ENCODE measurements around the gene C1QTNF8. TPM values are rescaled to one million over a fixed set of nuclear protein-coding genes. Genes with fewer than 3 reads are reported as not detected.
A peak's percentile ranks its signal among the peaks of the same experiment; 100 is the strongest.

Gene C1QTNF8
- total RNA-seq, 6 donors from 2014 or later: 0.30 TPM; not detected in 5

GRCh38 chr16:1067629-1068028, 28.4 kb downstream of the C1QTNF8 start:
- ATAC-seq (ENCODE audit: low FRiP score in 2 of 2) (no peak), DNase-seq (no peak)
- Histone ChIP-seq H3K36me3 (no peaks in the 10 kb centered on the region), H3K27ac (no peak overlapping the region), H3K4me3 (no peak overlapping the region), H3K4me1 (peaks cover 0 to 12% (median 0%) of the 10 kb centered on the region in 4 donors), H3K27me3 (peaks cover 0 to 45% (median 14%) of the 10 kb centered on the region in 4 donors), H3K9me3 (no peaks in the 10 kb centered on the region)
- WGBS, 2 donors: 58 to 64% methylated on average over 10 to 15 of the region's 15 CpGs
- TF ChIP-seq, protein P1, sequence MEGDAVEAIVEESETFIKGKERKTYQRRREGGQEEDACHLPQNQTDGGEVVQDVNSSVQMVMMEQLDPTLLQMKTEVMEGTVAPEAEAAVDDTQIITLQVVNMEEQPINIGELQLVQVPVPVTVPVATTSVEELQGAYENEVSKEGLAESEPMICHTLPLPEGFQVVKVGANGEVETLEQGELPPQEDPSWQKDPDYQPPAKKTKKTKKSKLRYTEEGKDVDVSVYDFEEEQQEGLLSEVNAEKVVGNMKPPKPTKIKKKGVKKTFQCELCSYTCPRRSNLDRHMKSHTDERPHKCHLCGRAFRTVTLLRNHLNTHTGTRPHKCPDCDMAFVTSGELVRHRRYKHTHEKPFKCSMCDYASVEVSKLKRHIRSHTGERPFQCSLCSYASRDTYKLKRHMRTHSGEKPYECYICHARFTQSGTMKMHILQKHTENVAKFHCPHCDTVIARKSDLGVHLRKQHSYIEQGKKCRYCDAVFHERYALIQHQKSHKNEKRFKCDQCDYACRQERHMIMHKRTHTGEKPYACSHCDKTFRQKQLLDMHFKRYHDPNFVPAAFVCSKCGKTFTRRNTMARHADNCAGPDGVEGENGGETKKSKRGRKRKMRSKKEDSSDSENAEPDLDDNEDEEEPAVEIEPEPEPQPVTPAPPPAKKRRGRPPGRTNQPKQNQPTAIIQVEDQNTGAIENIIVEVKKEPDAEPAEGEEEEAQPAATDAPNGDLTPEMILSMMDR (IDR thresholded peaks at IDR 0.05): no peak
- TF ChIP-seq EP300 (IDR thresholded peaks at IDR 0.05) (no peak), POLR2A (IDR thresholded peaks at IDR 0.05) (no peak), POLR2AphosphoS5 (IDR thresholded peaks at IDR 0.05) (no peak)

- no peak for DNase-seq
- Histone ChIP-seq H3K27me3 (peaks cover 0 to 35% (median 10%) of the 10 kb centered on the region in 4 donors), H3K4me1 (peaks cover 0 to 5% (median 0%) of the 10 kb centered on the region in 4 donors), H3K9me3 (no peaks in the 10 kb centered on the region), H3K36me3 (no peaks in the 10 kb centered on the region), H3K27ac (no peak overlapping the region), H3K4me3 (no peak overlapping the region)
- TF ChIP-seq, protein P1 (IDR thresholded peaks at IDR 0.05): no peak
- TF ChIP-seq POLR2A (IDR thresholded peaks at IDR 0.05) (no peak), EP300 (IDR thresholded peaks at IDR 0.05) (no peak), POLR2AphosphoS5 (IDR thresholded peaks at IDR 0.05) (no peak)
- WGBS, 2 donors: 62 to 68% methylated on average over 12 to 23 of the region's 24 CpGs
- ATAC-seq (ENCODE audit: low FRiP score in 2 of 2): no peak
These were observed 29.4 kb downstream of the C1QTNF8 start for GRCh38 chr16:1066584-1067172.

DNA sequence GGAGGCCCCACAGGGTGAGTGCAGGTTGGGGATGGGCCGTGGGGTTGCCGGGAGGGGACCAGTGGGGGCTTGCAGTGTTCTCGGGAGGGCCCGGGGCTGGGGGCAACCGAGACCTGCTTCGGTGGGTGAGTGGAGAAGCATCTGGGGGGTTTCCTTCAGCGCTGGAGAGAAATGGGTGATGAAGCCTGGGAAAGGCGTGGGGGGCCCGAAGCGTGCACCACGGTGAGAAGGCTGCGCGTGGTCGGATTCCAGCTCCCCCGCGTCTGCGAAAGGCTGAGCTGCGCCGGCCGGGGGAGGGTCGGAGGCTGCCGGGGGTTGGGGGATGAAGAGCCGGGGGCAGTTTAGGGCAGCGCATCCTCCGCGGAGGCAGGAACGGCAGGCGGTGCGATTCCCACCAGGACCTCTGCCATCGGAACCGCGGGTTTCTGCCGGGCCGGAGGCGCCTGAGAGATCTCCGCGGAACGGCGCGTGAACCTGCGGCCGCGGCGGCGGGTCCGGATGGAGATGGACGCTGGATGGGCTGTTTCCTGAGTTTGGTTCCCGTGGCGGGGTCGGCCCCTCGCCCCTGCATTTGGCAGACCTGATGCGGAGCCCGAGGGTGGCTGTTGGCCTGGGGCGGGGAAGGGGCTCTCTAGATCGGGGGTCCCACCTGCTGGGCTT, 30.4 kb downstream of the C1QTNF8 start:
- no peak for ATAC-seq (ENCODE audit: low FRiP score in 2 of 2)
- H3K27ac ChIP-seq: no peak overlapping the region
- DNase-seq: peak in 1 of 2 donors; percentile 79
- no peaks in the 10 kb centered on the region for H3K4me1 ChIP-seq
- no peak for TF ChIP-seq EP300 (IDR thresholded peaks at IDR 0.05)
- TF ChIP-seq, protein P1 (IDR thresholded peaks at IDR 0.05): no peak
- no peak for TF ChIP-seq POLR2A (IDR thresholded peaks at IDR 0.05)
- no peak for TF ChIP-seq POLR2AphosphoS5 (IDR thresholded peaks at IDR 0.05)
- H3K4me3 ChIP-seq: no peak overlapping the region
- H3K27me3 ChIP-seq: peaks cover 0 to 25% (median 7%) of the 10 kb centered on the region in 4 donors
- H3K9me3 ChIP-seq: no peaks in the 10 kb centered on the region
- no peaks in the 10 kb centered on the region for H3K36me3 ChIP-seq
- WGBS, 2 donors: 30 to 48% methylated on average over 15 to 53 of the region's 55 CpGs

DNA sequence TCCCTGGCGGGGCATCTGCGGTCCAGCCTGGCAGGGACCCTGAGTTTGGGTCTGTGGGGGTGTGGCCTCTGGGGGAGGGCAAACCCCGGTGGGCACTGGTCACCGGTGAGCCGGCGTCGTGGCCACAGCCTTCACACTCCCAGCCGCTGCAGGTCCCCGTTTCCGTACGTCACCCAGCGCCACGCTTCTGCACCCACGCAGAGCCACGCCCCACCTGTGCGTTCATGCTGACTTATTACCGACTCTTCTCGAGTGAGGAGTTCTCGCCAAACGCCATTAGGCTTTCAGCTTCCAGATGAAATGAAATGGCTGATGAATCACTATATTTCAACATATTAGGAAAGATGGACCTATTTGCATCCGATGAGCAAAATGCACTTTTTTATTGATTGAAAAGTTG, 32.3 kb downstream of the C1QTNF8 start:
- DNase-seq (no peak), ATAC-seq (ENCODE audit: low FRiP score in 2 of 2) (no peak)
- TF ChIP-seq POLR2AphosphoS5 (IDR thresholded peaks at IDR 0.05) (no peak), POLR2A (IDR thresholded peaks at IDR 0.05) (no peak), EP300 (IDR thresholded peaks at IDR 0.05) (no peak)
- TF ChIP-seq, protein P1 (IDR thresholded peaks at IDR 0.05): no peak
- H3K36me3 ChIP-seq: no peaks in the 10 kb centered on the region
- H3K27me3 ChIP-seq: peaks cover 0 to 9% (median 5%) of the 10 kb centered on the region in 4 donors
- 75 to 78% methylated on average over 20 to 21 of the region's 21 CpGs for WGBS, 2 donors
- H3K27ac ChIP-seq: no peak overlapping the region
- no peaks in the 10 kb centered on the region for H3K4me1 ChIP-seq
- no peak overlapping the region for H3K4me3 ChIP-seq
- peaks cover 0 to 1% (median 0%) of the 10 kb centered on the region in 4 donors for H3K9me3 ChIP-seq

Measured in upper lobe of left lung (tissue), 6 donors.